Choroid plexus epithelial cell (primary cell): ENCODE data around the gene UBE2D2.

Experiments
- DNase-seq: peaks from one replicate; pipeline ENCODE4 v3.0.0-alpha.2; 2010; ENCODE audit warnings: low read depth
- H3K4me3 ChIP-seq: 2 replicates; pipeline ENCODE4 v1.5.1; 2011; ENCODE audit warnings: low read depth, mild to moderate bottlenecking, control low read depth, low read length, moderate library complexity
- CTCF ChIP-seq: conservative IDR thresholded peaks from 2 replicates; pipeline ENCODE4 v1.5.1; 2011; ENCODE audit warnings: low read depth, mild to moderate bottlenecking, control low read depth, inconsistent platforms, low read length, moderate library complexity

UBE2D2 gene

GRCh38 chr5:139630855-139631254, 69.7 kb downstream of the UBE2D2 start:
- H3K4me3 ChIP-seq = no peak overlapping the region
- no peak for DNase-seq
- no peak for TF ChIP-seq CTCF

DNA sequence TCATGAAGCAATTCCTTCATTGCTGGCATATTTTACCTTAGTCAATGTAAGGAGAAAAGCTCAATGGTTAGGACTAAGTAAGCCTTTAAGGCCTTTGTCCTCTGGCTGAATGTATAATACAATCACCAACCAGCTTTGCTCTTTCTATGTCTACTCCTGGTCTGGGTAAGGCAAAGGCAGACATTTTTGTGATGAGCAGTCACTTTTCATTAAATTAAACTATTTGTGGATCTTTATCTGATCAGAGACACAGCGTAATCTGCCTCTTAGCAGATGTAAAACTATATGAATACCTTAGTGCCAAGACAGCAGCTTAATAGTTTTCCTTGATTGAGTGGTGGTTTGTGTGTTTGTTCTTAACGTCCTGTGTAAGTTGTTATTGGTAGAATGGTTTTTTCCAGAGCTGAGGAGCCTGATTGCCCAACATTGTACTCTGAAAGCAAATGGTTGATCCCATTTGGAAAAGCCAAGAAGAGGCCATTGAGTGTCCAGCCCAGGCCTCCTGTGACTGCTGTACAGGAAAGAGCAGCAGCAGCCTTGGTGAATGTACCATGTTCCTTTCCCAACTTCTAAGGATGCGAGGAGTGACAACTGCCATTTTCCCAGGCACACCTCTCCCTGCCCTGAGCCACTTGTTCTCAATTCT, 70.5 kb downstream of the UBE2D2 start:
- DNase-seq = no peak
- no peak for TF ChIP-seq CTCF

DNA sequence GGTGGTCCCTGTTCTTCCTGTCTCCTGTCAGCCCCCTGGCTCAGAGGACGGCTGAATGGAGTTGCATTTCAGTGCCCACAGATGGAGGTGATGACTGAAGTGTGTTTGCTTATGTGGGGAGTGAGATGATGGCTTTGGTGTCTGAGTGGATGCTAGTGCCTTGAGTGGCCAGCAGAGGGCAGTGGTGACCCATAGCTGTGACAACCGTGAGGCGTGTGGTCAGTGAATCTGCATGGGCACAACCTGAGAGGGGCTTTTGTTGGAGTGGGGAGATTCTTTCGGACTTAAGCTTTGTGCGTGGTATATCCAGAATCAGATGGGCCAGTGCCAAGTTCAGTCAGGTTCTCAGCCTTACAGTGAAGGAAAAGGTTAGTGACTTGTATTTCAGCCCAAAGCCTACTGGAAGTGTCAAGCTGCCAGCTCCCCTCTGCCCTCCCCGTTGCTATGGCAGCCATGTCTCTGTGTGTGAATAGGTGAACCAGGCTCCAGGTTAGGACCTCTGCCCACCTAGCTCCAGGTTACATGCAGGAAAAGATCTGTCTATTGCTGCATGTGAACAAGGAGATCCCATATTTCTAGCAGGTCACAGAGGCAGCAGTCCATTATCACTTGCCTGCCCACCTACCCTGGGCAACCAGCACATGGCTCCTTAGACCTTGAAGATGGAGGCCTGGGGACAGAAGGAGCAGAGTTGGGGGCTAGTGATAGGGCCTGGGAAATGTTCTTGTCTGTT, 72.3 kb downstream of the UBE2D2 start:
- peak; percentile 85 for DNase-seq
- peak; percentile 99 for TF ChIP-seq CTCF

More for the DNA sequence above, 70.5 kb downstream of the UBE2D2 start:
- no peak overlapping the region for H3K4me3 ChIP-seq

DNA sequence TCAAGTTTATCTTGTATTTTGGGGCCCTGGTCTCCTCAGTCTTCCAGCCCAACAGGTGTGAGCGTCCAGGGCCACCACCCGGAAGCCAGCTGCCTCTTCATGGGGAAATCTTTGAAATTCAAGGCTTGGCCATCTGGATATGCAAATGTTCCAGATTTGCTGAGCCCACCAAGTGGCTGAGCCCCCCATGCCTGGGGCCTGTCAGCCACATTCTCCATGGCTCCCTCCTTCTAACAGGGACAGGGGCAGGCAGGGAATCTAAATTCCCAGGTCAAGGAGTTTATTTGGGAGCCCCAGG, 72.8 kb downstream of the UBE2D2 start:
- no peak for TF ChIP-seq CTCF
- DNase-seq = no peak
- H3K4me3 ChIP-seq = no peak overlapping the region

More for the DNA sequence above, 72.3 kb downstream of the UBE2D2 start:
- H3K4me3 ChIP-seq = no peak overlapping the region

DNA sequence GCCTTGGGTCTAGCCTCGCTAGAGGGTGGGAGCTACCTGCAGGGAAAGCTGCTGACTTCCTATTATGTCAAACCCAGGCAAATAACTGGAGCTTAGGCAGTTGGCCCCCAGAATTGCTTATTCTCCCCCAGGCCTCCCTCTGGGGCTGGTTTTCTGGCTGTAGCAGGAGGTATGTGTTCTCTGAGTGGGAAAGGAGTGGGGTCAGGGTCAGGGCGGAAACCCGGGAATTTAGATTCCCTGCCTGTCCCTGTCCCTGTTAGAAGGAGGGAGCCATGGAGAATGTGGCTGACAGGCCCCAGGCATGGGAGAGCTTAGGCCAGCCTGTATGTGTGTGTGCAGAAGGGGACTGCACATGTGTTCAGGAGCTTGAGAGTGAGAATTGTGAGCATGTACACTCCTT, 73.4 kb downstream of the UBE2D2 start:
- DNase-seq = no peak
- no peak for TF ChIP-seq CTCF
- H3K4me3 ChIP-seq = no peak overlapping the region

DNA sequence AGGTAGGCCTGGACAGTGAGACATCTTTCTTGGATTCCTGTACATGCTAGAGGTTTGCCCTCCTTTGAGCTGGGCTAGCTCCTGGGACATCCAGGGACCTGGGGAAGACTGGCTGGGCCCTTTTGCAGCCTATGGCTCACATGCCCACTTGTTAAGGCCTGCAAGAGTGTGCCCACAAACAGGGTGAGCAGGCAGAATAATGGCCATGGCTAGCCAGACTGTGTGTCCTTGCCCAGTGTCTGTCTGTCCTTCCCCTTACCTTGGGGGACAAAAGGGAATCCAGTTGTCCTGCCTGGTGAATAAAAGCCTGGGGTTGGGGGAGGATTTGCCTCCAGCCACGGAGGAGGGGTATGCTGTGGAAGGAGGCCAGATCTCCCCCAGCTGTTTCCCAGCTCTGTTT, 74.1 kb downstream of the UBE2D2 start:
- no peak for TF ChIP-seq CTCF
- no peak for DNase-seq
- no peak overlapping the region for H3K4me3 ChIP-seq
